ENCODE data around the gene TMEM8B.

Gene TMEM8B

GRCh38 chr9:35834260-35835215 is 5.5 kb downstream of the TMEM8B start:
- Histone ChIP-seq H3K27me3 (ENCODE audit: control insufficient read depth in 3 of 3, insufficient read depth in 3 of 3, low read depth in 1 of 3, low read length in 3 of 3) (no peaks in the 10 kb centered on the region), H3K4me3 (ENCODE audit: low read length in 2 of 2) (no peak overlapping the region), H2AFZ (ENCODE audit: low read length) (no peak overlapping the region), H2BK15ac (ENCODE audit: low read length) (no peak overlapping the region), H2AK5ac (ENCODE audit: low read depth, low read length) (no peak overlapping the region), H2BK5ac (ENCODE audit: low read length) (no peak overlapping the region), H3K9me3 (replicated peaks in 1 of 2; ENCODE audit: control insufficient read depth in 2 of 2, insufficient read depth in 1 of 2, low read depth in 1 of 2, low read length in 2 of 2) (no peaks in the 10 kb centered on the region), H3K9ac (ENCODE audit: low read depth, low read length, poor library complexity) (no peak overlapping the region), H3K36me3 (replicated peaks in 1 of 2; ENCODE audit: control insufficient read depth in 2 of 2, insufficient read depth in 2 of 2, low read length in 2 of 2) (peaks cover 4 to 10% of the 10 kb centered on the region in 2 donors), H3K27ac (replicated peaks; ENCODE audit: low read length) (no peak overlapping the region), H3K4me1 (ENCODE audit: control insufficient read depth in 2 of 2, insufficient read depth in 1 of 2, low read depth in 1 of 2, low read length in 2 of 2) (peaks cover 5 to 6% of the 10 kb centered on the region in 2 donors), H4K91ac (ENCODE audit: low read depth, low read length, poor library complexity) (no peak overlapping the region), H3K14ac (ENCODE audit: low read length) (no peak overlapping the region), H4K8ac (ENCODE audit: low read depth, low read length) (no peak overlapping the region), H3K18ac (ENCODE audit: low read length) (no peak overlapping the region), H2BK120ac (ENCODE audit: low read depth, low read length) (no peak overlapping the region), H3K79me1 (ENCODE audit: low read depth, low read length) (peaks cover 1% of the 10 kb centered on the region), H2BK12ac (ENCODE audit: low read length) (no peak overlapping the region), H3K4me2 (ENCODE audit: insufficient read depth, low read length, poor library complexity, severe bottlenecking) (no peak overlapping the region), H3K23ac (ENCODE audit: low read depth, low read length, poor library complexity) (no peak overlapping the region), H3K4ac (ENCODE audit: low read length) (no peak overlapping the region)
- no peak for DNase-seq (ENCODE audit: low spot score)
- 100% methylated on average over 1 of the region's 14 CpGs; no CpG with 5 or more reads in 1 of the 2 donors for WGBS, 2 donors (ENCODE audit: extremely low coverage in 2 of 2, insufficient read length in 2 of 2, insufficient replicate concordance in 1 of 2)

DNA sequence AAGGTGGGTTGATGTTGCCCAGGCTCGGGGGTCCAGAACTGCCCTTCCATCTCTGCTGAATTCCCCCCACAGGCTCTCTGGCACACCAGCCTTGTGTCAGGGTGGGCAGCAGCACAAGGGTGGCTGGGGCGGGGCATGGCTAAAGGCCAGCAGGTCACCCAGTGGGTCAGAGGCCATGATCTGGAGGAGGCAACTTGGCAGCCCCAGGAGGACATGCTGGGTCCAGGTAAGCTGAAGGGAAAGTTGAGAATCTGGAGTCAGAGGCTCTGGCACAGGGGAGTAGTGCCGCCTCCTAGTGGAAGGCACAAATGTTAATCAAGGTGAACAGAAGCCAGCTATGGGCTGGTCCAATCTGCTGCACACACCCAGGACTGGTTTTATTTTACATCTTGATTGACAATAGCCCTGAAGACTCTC is 6.2 kb downstream of the TMEM8B start:
- no peak overlapping the region for H3K27ac ChIP-seq (replicated peaks; ENCODE audit: low read length)

DNA sequence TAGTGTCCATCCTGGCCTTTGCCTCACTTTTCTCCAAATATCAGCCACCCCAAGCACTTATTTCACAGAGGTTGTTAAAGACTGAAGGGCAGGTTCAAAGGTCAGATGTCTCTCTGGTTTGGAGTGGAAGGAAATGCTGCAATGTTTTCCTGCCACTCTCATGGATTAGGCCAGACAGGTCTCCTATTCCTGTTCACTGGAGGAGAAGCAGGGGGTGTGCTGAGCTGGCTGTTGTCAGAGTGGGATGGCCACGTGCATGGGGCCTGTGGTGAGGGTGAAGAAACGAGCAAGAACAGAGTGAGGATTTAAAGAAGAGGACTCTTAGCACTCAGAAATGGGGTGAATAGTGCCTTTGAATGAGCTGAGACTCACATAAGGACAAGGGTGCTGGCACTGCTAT is 6.7 kb downstream of the TMEM8B start:
- Histone ChIP-seq H2AFZ (ENCODE audit: low read length) (no peak overlapping the region), H3K4me3 (ENCODE audit: low read length in 2 of 2) (no peak overlapping the region), H2BK15ac (ENCODE audit: low read length) (no peak overlapping the region), H2AK5ac (ENCODE audit: low read depth, low read length) (no peak overlapping the region), H3K23ac (ENCODE audit: low read depth, low read length, poor library complexity) (no peak overlapping the region), H3K36me3 (replicated peaks in 1 of 2; ENCODE audit: control insufficient read depth in 2 of 2, insufficient read depth in 2 of 2, low read length in 2 of 2) (peaks cover 4 to 10% of the 10 kb centered on the region in 2 donors), H4K91ac (ENCODE audit: low read depth, low read length, poor library complexity) (no peak overlapping the region), H3K18ac (ENCODE audit: low read length) (no peak overlapping the region), H2BK5ac (ENCODE audit: low read length) (no peak overlapping the region), H3K9ac (ENCODE audit: low read depth, low read length, poor library complexity) (no peak overlapping the region), H2BK12ac (ENCODE audit: low read length) (no peak overlapping the region), H3K79me1 (ENCODE audit: low read depth, low read length) (peaks cover 1% of the 10 kb centered on the region), H3K27me3 (ENCODE audit: control insufficient read depth in 3 of 3, insufficient read depth in 3 of 3, low read depth in 1 of 3, low read length in 3 of 3) (no peaks in the 10 kb centered on the region), H3K27ac (replicated peaks; ENCODE audit: low read length) (no peak overlapping the region), H3K14ac (ENCODE audit: low read length) (no peak overlapping the region), H4K8ac (ENCODE audit: low read depth, low read length) (no peak overlapping the region), H2BK120ac (ENCODE audit: low read depth, low read length) (no peak overlapping the region), H3K4me2 (ENCODE audit: insufficient read depth, low read length, poor library complexity, severe bottlenecking) (no peak overlapping the region), H3K4me1 (ENCODE audit: control insufficient read depth in 2 of 2, insufficient read depth in 1 of 2, low read depth in 1 of 2, low read length in 2 of 2) (peaks cover 0 to 5% of the 10 kb centered on the region in 2 donors), H3K9me3 (replicated peaks in 1 of 2; ENCODE audit: control insufficient read depth in 2 of 2, insufficient read depth in 1 of 2, low read depth in 1 of 2, low read length in 2 of 2) (no peaks in the 10 kb centered on the region), H3K4ac (ENCODE audit: low read length) (no peak overlapping the region)
- WGBS, 2 donors (ENCODE audit: extremely low coverage in 2 of 2, insufficient read length in 2 of 2, insufficient replicate concordance in 1 of 2), result no CpG with 5 or more reads among the region's 2 CpGs
- DNase-seq (ENCODE audit: low spot score), result no peak

More for the DNA sequence above, 6.2 kb downstream of the TMEM8B start:
- peaks cover 0 to 5% of the 10 kb centered on the region in 2 donors for H3K4me1 ChIP-seq (ENCODE audit: control insufficient read depth in 2 of 2, insufficient read depth in 1 of 2, low read depth in 1 of 2, low read length in 2 of 2)
- no peak overlapping the region for H2BK15ac ChIP-seq (ENCODE audit: low read length)
- peaks cover 4 to 10% of the 10 kb centered on the region in 2 donors for H3K36me3 ChIP-seq (replicated peaks in 1 of 2; ENCODE audit: control insufficient read depth in 2 of 2, insufficient read depth in 2 of 2, low read length in 2 of 2)
- no peak overlapping the region for H2BK5ac ChIP-seq (ENCODE audit: low read length)
- H2AFZ ChIP-seq (ENCODE audit: low read length), result no peak overlapping the region
- WGBS, 2 donors (ENCODE audit: extremely low coverage in 2 of 2, insufficient read length in 2 of 2, insufficient replicate concordance in 1 of 2), result no CpG with 5 or more reads among the region's 3 CpGs
- no peaks in the 10 kb centered on the region for H3K9me3 ChIP-seq (replicated peaks in 1 of 2; ENCODE audit: control insufficient read depth in 2 of 2, insufficient read depth in 1 of 2, low read depth in 1 of 2, low read length in 2 of 2)
- no peak overlapping the region for H4K8ac ChIP-seq (ENCODE audit: low read depth, low read length)
- no peak for DNase-seq (ENCODE audit: low spot score)
- no peak overlapping the region for H3K14ac ChIP-seq (ENCODE audit: low read length)
- peak overlapping the region; percentile 52 for H3K9ac ChIP-seq (ENCODE audit: low read depth, low read length, poor library complexity)
- H2BK120ac ChIP-seq (ENCODE audit: low read depth, low read length), result no peak overlapping the region
- no peak overlapping the region for H4K91ac ChIP-seq (ENCODE audit: low read depth, low read length, poor library complexity)
- no peak overlapping the region for H2BK12ac ChIP-seq (ENCODE audit: low read length)
- no peak overlapping the region for H3K4me3 ChIP-seq (ENCODE audit: low read length in 2 of 2)
- no peaks in the 10 kb centered on the region for H3K27me3 ChIP-seq (ENCODE audit: control insufficient read depth in 3 of 3, insufficient read depth in 3 of 3, low read depth in 1 of 3, low read length in 3 of 3)
- H3K4me2 ChIP-seq (ENCODE audit: insufficient read depth, low read length, poor library complexity, severe bottlenecking), result no peak overlapping the region
- H3K18ac ChIP-seq (ENCODE audit: low read length), result no peak overlapping the region
- no peak overlapping the region for H3K23ac ChIP-seq (ENCODE audit: low read depth, low read length, poor library complexity)
- H3K4ac ChIP-seq (ENCODE audit: low read length), result no peak overlapping the region
- no peak overlapping the region for H2AK5ac ChIP-seq (ENCODE audit: low read depth, low read length)
- H3K79me1 ChIP-seq (ENCODE audit: low read depth, low read length), result peaks cover 1% of the 10 kb centered on the region

GRCh38 chr9:35836595-35836994 is 7.6 kb downstream of the TMEM8B start:
- Histone ChIP-seq H3K4me1 (ENCODE audit: control insufficient read depth in 2 of 2, insufficient read depth in 1 of 2, low read depth in 1 of 2, low read length in 2 of 2) (peaks cover 0 to 5% of the 10 kb centered on the region in 2 donors), H2AK5ac (ENCODE audit: low read depth, low read length) (no peak overlapping the region)

More at GRCh38 chr9:35836595-35836994, 7.6 kb downstream of the TMEM8B start:
- H2BK5ac ChIP-seq (ENCODE audit: low read length), result no peak overlapping the region
- peaks cover 4 to 15% of the 10 kb centered on the region in 2 donors for H3K36me3 ChIP-seq (replicated peaks in 1 of 2; ENCODE audit: control insufficient read depth in 2 of 2, insufficient read depth in 2 of 2, low read length in 2 of 2)
- DNase-seq (ENCODE audit: low spot score), result no peak
- H3K27ac ChIP-seq (replicated peaks; ENCODE audit: low read length), result no peak overlapping the region
- H3K9me3 ChIP-seq (replicated peaks in 1 of 2; ENCODE audit: control insufficient read depth in 2 of 2, insufficient read depth in 1 of 2, low read depth in 1 of 2, low read length in 2 of 2), result no peaks in the 10 kb centered on the region
- H2BK12ac ChIP-seq (ENCODE audit: low read length), result no peak overlapping the region
- H3K23ac ChIP-seq (ENCODE audit: low read depth, low read length, poor library complexity), result no peak overlapping the region
- H3K79me1 ChIP-seq (ENCODE audit: low read depth, low read length), result no peaks in the 10 kb centered on the region
- H3K4me3 ChIP-seq (ENCODE audit: low read length in 2 of 2), result no peak overlapping the region
- H2AFZ ChIP-seq (ENCODE audit: low read length), result no peak overlapping the region
- no peak overlapping the region for H3K4me2 ChIP-seq (ENCODE audit: insufficient read depth, low read length, poor library complexity, severe bottlenecking)
- H2BK15ac ChIP-seq (ENCODE audit: low read length), result no peak overlapping the region
- H3K18ac ChIP-seq (ENCODE audit: low read length), result no peak overlapping the region
- no peak overlapping the region for H2BK120ac ChIP-seq (ENCODE audit: low read depth, low read length)
- H3K27me3 ChIP-seq (ENCODE audit: control insufficient read depth in 3 of 3, insufficient read depth in 3 of 3, low read depth in 1 of 3, low read length in 3 of 3), result no peaks in the 10 kb centered on the region
- no peak overlapping the region for H4K8ac ChIP-seq (ENCODE audit: low read depth, low read length)
- no CpG with 5 or more reads among the region's 5 CpGs for WGBS, 2 donors (ENCODE audit: extremely low coverage in 2 of 2, insufficient read length in 2 of 2, insufficient replicate concordance in 1 of 2)
- no peak overlapping the region for H3K4ac ChIP-seq (ENCODE audit: low read length)
- no peak overlapping the region for H3K14ac ChIP-seq (ENCODE audit: low read length)
- H4K91ac ChIP-seq (ENCODE audit: low read depth, low read length, poor library complexity), result no peak overlapping the region
- no peak overlapping the region for H3K9ac ChIP-seq (ENCODE audit: low read depth, low read length, poor library complexity)
